Measurements from ENCODE around the gene EVA1A.

The EVA1A gene

DNA sequence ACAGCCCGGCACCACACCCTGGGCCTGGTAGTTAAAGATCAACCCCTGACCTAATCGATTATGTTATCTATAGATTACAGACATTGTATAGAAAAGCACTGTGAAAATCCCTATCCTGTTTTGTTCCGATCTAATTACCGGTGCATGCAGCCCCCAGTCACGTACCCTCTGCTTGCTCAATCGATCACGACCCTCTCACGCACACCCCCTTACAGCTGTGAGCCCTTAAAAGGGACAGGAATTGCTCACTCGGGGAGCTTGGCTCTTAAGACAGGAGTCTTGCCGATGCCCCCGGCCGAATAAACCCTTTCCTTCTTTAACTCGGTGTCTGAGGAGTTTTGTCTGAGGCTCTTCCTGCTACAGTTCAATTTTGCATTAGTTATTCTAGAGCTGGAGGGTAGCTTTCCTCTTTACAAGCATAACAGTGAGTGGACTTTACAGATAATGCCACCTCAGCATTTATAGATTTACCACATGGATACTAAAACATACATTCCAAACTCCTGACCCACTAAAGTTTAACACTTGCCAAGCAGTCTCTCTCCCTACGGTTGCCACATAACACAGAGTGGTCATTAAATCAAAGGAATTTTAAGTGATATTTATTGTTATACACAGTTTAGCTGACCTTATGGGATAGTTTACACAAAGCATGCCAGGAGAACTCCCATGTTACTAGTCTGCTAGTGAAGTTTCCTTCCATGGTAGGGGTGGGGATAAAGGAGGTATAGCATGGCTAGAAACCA is 101.0 kb downstream of the EVA1A start:
- FAIRE-seq, result no peak
- DNase-seq (ENCODE audit: insufficient read length, low spot score), result no peak

DNA sequence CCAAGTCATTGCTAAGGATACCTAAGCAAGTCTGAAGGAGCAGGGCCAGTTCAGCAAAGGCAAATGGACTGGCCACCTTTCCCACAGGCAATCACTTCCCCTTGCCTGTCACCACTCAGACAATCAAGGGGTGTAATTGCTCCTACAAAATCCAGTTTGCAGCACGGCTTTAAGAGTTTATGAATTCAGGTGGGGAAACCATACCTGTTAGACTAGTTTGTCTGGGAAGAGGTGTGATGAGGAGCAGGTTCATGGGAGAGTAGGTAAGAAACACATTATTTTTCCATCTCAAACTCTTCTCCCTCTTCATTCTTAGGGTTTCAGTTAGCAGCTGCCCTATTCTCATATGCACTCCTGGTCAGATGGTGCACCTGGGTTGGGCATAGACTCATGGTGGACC is 102.5 kb downstream of the EVA1A start:
- FAIRE-seq, result no peak

DNA sequence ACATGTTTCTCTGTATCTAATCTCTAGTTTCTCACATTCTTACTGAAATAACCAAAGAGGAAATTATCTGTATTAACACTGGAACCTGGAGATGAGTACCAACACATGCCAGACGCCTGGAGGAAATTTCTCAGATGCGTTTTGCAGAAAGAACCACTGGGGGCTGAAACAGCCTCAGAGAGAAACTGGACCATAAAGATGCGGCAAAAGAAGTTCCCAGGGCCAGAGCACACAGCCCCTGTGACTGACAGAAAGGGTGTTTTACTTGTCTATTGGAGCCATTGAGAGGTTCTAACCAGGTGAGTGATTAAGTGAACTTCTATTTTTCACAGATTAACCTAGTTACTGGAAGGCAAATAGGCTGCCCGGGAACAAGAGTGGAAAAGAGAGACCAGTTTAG is 103.9 kb downstream of the EVA1A start:
- no peak for FAIRE-seq
- no peak for DNase-seq (ENCODE audit: insufficient read length, low spot score)

More for the DNA sequence above, 102.5 kb downstream of the EVA1A start:
- DNase-seq (ENCODE audit: insufficient read length, low spot score), result no peak

DNA sequence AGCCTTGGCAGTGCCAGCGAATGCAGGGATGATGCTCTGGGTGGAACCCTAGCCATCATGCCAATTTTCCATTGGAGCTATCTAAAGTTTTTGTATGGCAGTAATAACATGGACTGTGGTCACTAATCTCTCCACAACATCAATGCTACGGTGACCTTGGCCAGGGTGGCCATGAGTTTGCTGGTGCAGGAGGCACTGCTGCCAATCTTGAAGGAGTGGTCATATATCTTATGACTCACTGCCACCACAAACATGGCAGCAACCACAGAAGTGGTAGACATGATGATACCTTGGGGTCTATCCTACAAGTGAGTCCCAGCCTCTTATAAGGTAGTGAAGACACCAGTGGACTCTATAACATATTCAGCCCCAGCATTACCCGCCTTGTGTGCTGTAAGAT is 104.6 kb downstream of the EVA1A start:
- DNase-seq (ENCODE audit: insufficient read length, low spot score) (no peak), FAIRE-seq (no peak)

DNA sequence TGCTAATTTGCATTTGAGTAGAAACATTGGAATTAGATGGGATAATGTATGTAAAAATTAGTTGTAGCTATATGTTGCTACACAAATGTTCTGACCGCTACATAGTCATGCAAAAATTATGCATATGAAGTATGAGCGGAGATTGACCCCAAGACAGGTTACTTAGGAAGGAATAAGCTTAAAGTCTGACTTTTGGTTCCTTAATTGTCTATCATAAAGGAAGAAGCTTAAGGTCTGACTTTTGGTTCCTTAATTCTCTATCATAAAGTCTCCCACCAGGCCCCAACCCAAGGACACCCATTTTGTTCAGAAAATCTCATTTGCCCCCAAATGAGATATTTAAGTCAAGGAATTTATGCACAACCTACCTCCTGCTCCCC is 106.5 kb downstream of the EVA1A start:
- FAIRE-seq (no peak), DNase-seq (ENCODE audit: insufficient read length, low spot score) (no peak)

DNA sequence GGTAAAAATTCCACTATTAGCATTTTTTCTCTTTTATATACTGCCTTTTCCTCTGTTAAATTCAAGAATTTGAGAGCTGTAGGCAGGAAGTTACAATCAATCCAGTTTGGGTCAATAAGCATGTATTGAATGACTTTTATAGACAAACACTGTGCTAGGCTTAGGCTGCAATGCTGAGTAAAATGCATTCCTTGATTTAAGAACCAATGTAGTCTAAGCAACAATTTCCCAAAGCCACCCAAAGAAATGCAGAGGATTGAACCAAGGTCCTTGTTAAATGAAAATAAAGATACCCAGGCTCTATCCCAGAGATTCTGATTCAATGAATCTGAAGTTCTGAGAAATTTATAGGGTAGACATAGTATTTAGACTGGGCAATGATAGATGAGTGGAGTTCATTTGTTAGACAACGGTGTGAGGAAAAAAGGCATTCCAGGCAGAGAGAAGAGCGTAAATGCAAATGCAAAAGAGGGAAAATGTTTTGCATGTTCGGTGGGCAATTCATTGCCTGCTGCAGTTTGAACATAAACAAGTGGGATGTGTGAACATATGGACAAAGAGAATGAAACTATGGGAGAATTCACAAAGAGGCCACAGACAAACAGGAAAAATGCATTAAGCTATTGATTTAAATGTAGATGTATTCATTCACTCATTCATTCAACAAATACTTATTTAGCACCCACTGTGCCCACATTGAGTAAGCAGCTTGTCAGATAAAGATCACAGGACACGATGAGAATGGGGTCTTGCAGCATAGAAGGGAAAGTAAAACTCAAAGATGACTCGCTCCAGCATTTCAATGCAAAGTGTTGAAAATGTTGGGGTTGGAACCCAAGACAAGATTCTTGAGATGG is 107.1 kb downstream of the EVA1A start:
- DNase-seq (ENCODE audit: insufficient read length, low spot score) (no peak), FAIRE-seq (no peak)

DNA sequence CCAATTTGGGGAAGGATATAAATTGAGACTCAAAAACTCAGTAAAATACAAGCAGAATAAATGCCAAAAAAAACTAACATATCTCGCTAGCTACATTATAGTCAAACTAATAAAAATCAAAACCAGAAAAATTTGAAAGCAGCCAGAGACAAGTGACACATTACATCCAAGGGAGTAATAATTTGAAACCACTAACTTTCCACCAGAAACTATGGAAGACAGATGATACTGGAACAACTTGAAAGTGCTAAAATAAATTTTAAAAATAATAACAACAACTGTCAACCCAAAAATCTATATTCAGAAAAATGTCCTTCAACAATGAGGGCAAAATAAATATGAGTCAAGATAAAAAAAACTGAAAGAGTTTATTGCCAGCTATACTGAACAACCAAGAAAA is 110.7 kb downstream of the EVA1A start:
- FAIRE-seq, result no peak
- no peak for DNase-seq (ENCODE audit: insufficient read length, low spot score)

DNA sequence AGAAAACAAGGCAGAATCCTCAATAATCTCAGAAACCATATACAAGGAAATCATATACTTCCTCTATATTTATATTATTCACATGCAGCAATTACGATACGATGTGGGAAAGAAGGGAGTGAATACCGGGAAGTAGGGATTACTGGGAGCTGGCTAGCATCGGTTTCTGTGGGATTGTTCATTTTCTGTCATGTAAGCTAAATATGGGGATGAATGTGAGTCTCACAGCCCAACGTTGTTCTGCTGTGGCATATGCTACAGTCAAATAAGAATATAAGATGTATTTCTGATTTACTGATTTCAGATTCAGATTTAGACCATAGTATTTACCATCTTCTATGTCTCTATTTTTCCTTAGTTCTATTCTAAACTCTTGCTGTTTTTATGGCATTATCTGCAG is 113.6 kb downstream of the EVA1A start:
- FAIRE-seq, result no peak

More for the DNA sequence above, 113.6 kb downstream of the EVA1A start:
- no peak for DNase-seq (ENCODE audit: insufficient read length, low spot score)

All from GM19239 (cell line).